Tibial artery (tissue), 4 donors: ENCODE results near the gene KRT80.

Source experiments
- DNase-seq, 2 donors: peaks; one replicate each; pipeline ENCODE4 v3.0.0-alpha.2; 2019
- H3K27ac ChIP-seq, 2 donors: fragments of 200-600 bp; sonication (generic) in 1 of 2; 1 replicate in 1 of 2; 2 replicates in 1 of 2; pipeline ENCODE4 v1.5.1; 2018 to 2019; ENCODE audit warnings: mild to moderate bottlenecking in 1 of 2
- H3K27me3 ChIP-seq, 2 donors: fragments of 200-600 bp; sonication (generic) in 1 of 2; one replicate each; pipeline versions ENCODE4 v1.5.1 to v1.6.0; 2016 to 2019
- H3K36me3 ChIP-seq, 3 donors: fragments of 200-600 bp; sonication (generic) in 2 of 3; one replicate each; pipeline ENCODE4 v1.5.1; 2016 to 2019; ENCODE audit warnings: mild to moderate bottlenecking in 2 of 3
- H3K4me1 ChIP-seq, 4 donors: fragments of 200-600 bp; sonication (generic) in 2 of 4; 1 replicate in 3 of 4; 2 replicates in 1 of 4; pipeline ENCODE4 v1.5.1; 2016 to 2019
- H3K4me3 ChIP-seq, 2 donors: fragments of 200-600 bp; sonication (generic) in 1 of 2; 1 replicate in 1 of 2; 2 replicates in 1 of 2; pipeline ENCODE4 v1.5.1; 2018 to 2019; ENCODE audit warnings: mild to moderate bottlenecking in 2 of 2
- H3K9me3 ChIP-seq, 3 donors: fragments of 200-600 bp; sonication (generic) in 1 of 3; one replicate each; pipeline ENCODE4 v1.5.1; 2016 to 2019
- intact Hi-C: fragments of 100-400 bp; cut with DNase I; formaldehyde crosslinking; loops from one replicate; pipeline ENCODE4 v1.15.0; 2023; ENCODE audit warnings: low total_unique reads
- TF ChIP-seq, protein P1 (sequence below), 2 experiments: fragments of 200-600 bp in 1 of 2; fragments of 450-650 bp in 1 of 2; IDR thresholded peaks; one replicate each; pipeline ENCODE4 v1.5.1; 2017 to 2019; ENCODE audit warnings: antibody characterized with exemption in 2 of 2, mild to moderate bottlenecking in 1 of 2, moderate library complexity in 1 of 2

The KRT80 gene

DNA sequence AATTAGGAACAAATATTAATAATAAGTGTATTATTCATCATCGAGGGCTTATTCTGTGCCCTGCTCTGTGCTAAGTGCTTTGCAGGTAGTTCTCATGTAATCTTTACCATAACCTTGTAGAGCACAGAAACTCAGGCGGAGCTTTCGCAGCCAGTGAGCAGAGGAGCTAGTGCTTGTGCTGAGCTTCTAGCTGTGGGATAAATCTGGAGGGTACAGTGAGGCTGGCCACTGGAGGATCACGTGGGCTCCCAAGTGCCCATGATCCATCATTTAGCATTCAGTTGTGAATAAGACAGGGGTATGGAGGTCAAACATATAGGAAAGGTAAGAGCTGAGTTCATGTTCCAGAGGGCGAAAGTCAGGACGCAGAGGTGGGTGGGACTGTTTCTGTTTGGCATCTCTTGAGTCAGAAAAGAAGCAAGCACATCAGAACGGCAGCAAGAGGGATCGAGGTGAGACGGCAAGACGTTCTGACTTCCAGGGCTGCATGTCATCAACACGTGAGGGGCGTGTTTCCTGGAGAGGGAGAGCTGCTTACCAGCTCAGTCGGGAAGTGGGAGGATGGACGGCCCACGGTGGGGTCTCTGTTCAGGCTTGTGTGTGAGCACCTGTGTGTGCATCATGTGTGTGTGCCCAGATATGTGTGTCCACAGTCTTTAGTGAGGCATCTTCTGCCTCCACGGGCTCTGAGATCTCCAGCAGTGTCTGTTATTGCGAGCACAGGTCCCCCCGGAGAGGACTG is 16.8 kb upstream of the KRT80 start:
- H3K27me3 ChIP-seq, result no peaks in the 10 kb centered on the region
- TF ChIP-seq, protein P1, sequence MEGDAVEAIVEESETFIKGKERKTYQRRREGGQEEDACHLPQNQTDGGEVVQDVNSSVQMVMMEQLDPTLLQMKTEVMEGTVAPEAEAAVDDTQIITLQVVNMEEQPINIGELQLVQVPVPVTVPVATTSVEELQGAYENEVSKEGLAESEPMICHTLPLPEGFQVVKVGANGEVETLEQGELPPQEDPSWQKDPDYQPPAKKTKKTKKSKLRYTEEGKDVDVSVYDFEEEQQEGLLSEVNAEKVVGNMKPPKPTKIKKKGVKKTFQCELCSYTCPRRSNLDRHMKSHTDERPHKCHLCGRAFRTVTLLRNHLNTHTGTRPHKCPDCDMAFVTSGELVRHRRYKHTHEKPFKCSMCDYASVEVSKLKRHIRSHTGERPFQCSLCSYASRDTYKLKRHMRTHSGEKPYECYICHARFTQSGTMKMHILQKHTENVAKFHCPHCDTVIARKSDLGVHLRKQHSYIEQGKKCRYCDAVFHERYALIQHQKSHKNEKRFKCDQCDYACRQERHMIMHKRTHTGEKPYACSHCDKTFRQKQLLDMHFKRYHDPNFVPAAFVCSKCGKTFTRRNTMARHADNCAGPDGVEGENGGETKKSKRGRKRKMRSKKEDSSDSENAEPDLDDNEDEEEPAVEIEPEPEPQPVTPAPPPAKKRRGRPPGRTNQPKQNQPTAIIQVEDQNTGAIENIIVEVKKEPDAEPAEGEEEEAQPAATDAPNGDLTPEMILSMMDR (IDR thresholded peaks at IDR 0.05), result no peak
- no peak overlapping the region for H3K4me3 ChIP-seq
- DNase-seq, result peak in 1 of 2 donors; percentile 9
- no peak overlapping the region for H3K27ac ChIP-seq
- intact Hi-C loops, result no loop called here
- H3K4me1 ChIP-seq, result peaks cover 0 to 25% (median 2%) of the 10 kb centered on the region in 4 donors
- H3K36me3 ChIP-seq, result no peaks in the 10 kb centered on the region
- H3K9me3 ChIP-seq, result no peaks in the 10 kb centered on the region

DNA sequence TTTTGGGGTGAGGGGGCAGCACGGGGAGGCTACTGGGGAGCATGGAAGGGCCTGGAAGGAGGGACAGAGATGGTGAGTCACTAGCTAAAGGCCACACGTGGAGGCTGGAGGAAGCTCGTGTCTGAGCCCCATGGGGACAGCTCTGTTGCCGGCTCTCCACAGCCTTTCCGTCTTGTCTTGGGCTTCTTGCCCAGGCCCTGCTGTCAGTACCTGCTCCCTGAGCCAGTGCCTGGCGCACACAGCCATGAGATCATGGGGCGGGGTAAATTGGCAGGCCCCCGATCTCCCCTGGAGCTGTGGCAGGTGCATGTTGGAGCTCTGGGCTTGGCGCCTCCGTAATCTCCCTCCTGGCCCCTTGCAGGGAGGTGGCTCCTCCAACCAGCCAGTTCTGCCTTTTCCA is 16.1 kb upstream of the KRT80 start:
- intact Hi-C loops, result no loop called here
- no peaks in the 10 kb centered on the region for H3K27me3 ChIP-seq
- DNase-seq, result peak; percentile 57 to 78
- H3K9me3 ChIP-seq, result no peaks in the 10 kb centered on the region
- H3K36me3 ChIP-seq, result no peaks in the 10 kb centered on the region
- H3K27ac ChIP-seq, result no peak overlapping the region
- TF ChIP-seq, protein P1 (IDR thresholded peaks at IDR 0.05), result no peak
- no peak overlapping the region for H3K4me3 ChIP-seq
- H3K4me1 ChIP-seq, result peaks cover 0 to 30% (median 2%) of the 10 kb centered on the region in 4 donors

DNA sequence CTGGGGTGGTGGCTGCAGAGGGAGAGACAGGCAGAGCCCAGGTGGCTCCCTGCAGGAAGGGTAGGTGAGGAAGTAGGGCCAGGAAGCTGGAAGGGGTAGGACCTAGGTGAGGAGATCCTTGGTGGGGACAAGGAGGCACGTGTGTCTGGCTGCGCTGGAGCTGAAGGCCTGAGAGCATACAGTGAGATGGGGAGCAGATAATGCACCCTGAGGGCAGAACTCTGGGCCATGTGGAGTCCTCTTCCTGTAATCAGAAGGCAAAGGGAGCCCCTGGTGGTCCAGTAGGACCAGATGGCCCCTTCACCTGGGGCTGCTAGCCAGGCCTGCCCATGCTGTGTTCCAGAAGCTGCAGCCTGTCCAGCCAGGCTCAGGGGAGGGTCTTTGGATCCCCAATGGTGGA is 15.3 kb upstream of the KRT80 start:
- no peaks in the 10 kb centered on the region for H3K27me3 ChIP-seq
- TF ChIP-seq, protein P1 (IDR thresholded peaks at IDR 0.05), result no peak
- no peak overlapping the region for H3K27ac ChIP-seq
- H3K4me3 ChIP-seq, result no peak overlapping the region
- peak; percentile 4 to 61 for DNase-seq
- intact Hi-C loops, result no loop called here
- H3K9me3 ChIP-seq, result no peaks in the 10 kb centered on the region
- peaks cover 0 to 38% (median 5%) of the 10 kb centered on the region in 4 donors for H3K4me1 ChIP-seq
- no peaks in the 10 kb centered on the region for H3K36me3 ChIP-seq

DNA sequence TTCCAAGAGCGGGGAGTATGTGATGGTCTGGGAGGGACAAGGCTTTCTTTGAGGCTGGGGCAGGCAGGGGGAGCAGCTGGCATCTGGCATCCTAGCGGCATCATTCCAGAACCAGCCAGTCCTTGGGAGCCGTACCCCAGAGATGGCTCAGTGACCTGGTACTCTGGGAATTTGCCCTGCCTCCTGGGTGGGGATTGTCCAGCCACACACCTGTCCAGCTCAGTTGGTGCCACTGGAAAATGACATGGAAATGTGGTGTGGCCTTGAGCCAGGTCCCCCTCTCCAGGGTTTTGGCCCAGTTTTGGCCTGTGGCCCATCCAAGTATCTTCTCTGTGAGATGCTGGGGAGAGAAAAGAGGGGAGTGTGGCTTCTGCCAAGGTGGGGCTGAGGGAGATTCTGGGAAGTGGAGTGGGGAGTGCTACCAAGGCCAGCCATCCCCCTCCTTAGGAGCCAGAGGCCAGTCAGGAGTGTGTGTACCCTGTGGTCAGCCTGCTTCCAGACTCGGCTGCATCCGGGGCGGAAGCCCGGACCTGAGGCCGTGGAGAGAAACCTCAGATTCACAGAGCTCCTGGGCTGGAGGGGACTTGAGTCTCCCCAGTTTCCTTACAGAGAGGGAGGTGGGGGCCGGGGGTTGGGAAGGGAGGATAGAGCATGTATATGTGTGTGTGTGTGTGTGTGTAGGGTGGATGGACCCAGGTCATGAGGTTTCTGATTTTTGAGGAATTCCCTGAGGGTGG is 14.7 kb upstream of the KRT80 start:
- intact Hi-C loops, result no loop called here
- Histone ChIP-seq H3K27me3 (no peaks in the 10 kb centered on the region), H3K4me1 (peaks cover 0 to 40% (median 6%) of the 10 kb centered on the region in 4 donors), H3K4me3 (no peak overlapping the region), H3K36me3 (no peaks in the 10 kb centered on the region), H3K9me3 (no peaks in the 10 kb centered on the region), H3K27ac (no peak overlapping the region)
- DNase-seq, result peak; percentile 10 to 58
- TF ChIP-seq, protein P1 (IDR thresholded peaks at IDR 0.05), result no peak

DNA sequence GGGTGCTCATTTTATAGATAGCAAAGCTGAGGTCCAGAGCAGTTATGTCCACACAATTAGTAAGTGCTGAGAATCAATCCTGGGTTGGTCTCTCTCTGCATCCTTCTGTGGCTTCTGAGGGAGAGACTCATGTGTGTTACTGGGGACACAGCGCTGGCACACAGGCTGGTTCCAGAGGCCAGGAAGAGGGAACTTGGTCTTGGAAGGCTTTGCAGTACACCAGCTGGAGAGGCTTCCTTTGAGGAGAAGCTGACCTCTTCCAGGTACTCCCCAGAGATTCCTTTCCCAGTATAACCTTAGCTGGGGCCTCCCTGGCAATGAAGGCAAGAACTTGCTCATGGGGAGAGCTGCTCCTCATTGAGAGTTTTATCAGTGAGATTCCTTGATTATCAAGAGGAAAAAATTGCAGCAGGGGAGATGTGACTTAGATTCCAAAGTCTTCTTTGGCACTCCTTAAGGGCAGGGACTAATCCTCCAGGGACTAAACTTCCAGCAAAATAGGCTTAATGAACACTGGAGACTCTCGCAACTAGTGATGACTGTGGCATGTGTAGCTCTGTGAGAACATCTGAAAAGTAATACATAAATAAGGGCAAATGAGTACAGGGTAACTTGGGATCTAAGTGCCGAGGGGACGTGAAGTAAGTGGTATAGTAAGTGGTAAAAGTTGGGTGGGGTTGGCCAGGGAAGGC is 13.9 kb upstream of the KRT80 start:
- H3K9me3 ChIP-seq, result no peaks in the 10 kb centered on the region
- intact Hi-C loops, result no loop called here
- TF ChIP-seq, protein P1 (IDR thresholded peaks at IDR 0.05), result no peak
- H3K36me3 ChIP-seq, result no peaks in the 10 kb centered on the region
- peaks cover 0 to 40% (median 6%) of the 10 kb centered on the region in 4 donors for H3K4me1 ChIP-seq
- peak in 1 of 2 donors; percentile 9 for DNase-seq
- H3K27me3 ChIP-seq, result no peaks in the 10 kb centered on the region
- H3K27ac ChIP-seq, result no peak overlapping the region
- no peak overlapping the region for H3K4me3 ChIP-seq
